Esophagus muscularis mucosa (tissue), 2 donors: ENCODE results near the gene KANK3.

Experiments
- POLR2A ChIP-seq: fragments of 450-650 bp; IDR thresholded peaks from one replicate; pipeline ENCODE4 v1.6.1; 2017; ENCODE audit warnings: antibody characterized with exemption, moderate library complexity, mild to moderate bottlenecking, low read depth
- POLR2AphosphoS5 ChIP-seq, 2 donors: sonication (generic); formaldehyde crosslinking; IDR thresholded peaks; one replicate each; pipeline ENCODE4 v1.6.1; 2017; ENCODE audit warnings: antibody characterized with exemption in 2 of 2

- no peak for TF ChIP-seq POLR2AphosphoS5 (IDR thresholded peaks at IDR 0.05)
- TF ChIP-seq POLR2A = no peak
Measured at GRCh38 chr19:8388612-8388958, 45.5 kb upstream of the KANK3 start.
